Astrocyte (in vitro differentiated cells and primary cell): ENCODE measurements around the gene HOXB7. TPM values are rescaled to one million over a fixed set of nuclear protein-coding genes. Genes with fewer than 3 reads are reported as not detected.

Experiments
- DNase-seq: peaks from one replicate; pipeline ENCODE4 v3.0.0-alpha.2; 2010; ENCODE audit warnings: low read depth
- FAIRE-seq: peaks from 2 replicates; lab custom pipeline; 2011; peaks lifted over from hg19 to GRCh38; lab: Jason Lieb, UNC
- H2AFZ ChIP-seq: 2 replicates; pipeline ENCODE4 v1.6.0; 2012; ENCODE audit warnings: low read depth, low read length, inconsistent platforms
- H3K27ac ChIP-seq: 2 replicates; pipeline ENCODE4 v1.5.1; 2011; ENCODE audit warnings: low read depth, low read length, inconsistent platforms
- H3K27me3 ChIP-seq: 2 replicates; pipeline ENCODE4 v1.6.0; 2011; ENCODE audit warnings: low read length, inconsistent platforms; ENCODE audit not compliant: insufficient read depth
- H3K36me3 ChIP-seq: 2 replicates; pipeline ENCODE4 v1.5.1; 2011; ENCODE audit warnings: low read length, inconsistent platforms; ENCODE audit not compliant: insufficient read depth
- H3K4me1 ChIP-seq: 2 replicates; pipeline ENCODE4 v1.5.1; 2011; ENCODE audit warnings: low read length, inconsistent platforms; ENCODE audit not compliant: insufficient read depth
- H3K4me2 ChIP-seq: 2 replicates; pipeline ENCODE4 v1.6.0; 2012; ENCODE audit warnings: low read length, inconsistent platforms
- H3K4me3 ChIP-seq: 2 replicates; pipeline ENCODE4 v1.5.1; 2011; ENCODE audit warnings: low read depth, mild to moderate bottlenecking, low read length, inconsistent platforms; ENCODE audit not compliant: insufficient read depth
- H3K79me2 ChIP-seq: 2 replicates; pipeline ENCODE4 v1.6.0; 2012; ENCODE audit warnings: mild to moderate bottlenecking, low read length, inconsistent platforms; ENCODE audit not compliant: insufficient read depth
- H3K9ac ChIP-seq: 2 replicates; pipeline ENCODE4 v1.6.0; 2012; ENCODE audit warnings: mild to moderate bottlenecking, low read length, inconsistent platforms
- H3K9me3 ChIP-seq: 2 replicates; pipeline ENCODE4 v1.5.1; 2012; ENCODE audit warnings: low read depth, mild to moderate bottlenecking, low read length, inconsistent platforms; ENCODE audit not compliant: insufficient read depth
- H4K20me1 ChIP-seq: 2 replicates; pipeline ENCODE4 v1.6.0; 2012; ENCODE audit warnings: low read length, inconsistent platforms; ENCODE audit not compliant: insufficient read depth
- H3K27ac Mint-ChIP-seq: one replicate; pipeline ENCODE4 v1.8.0; 2021; ENCODE audit warnings: mild to moderate bottlenecking, mixed read lengths; ENCODE audit not compliant: unreplicated experiment
- H3K27me3 Mint-ChIP-seq: one replicate; pipeline ENCODE4 v1.8.0; 2021; ENCODE audit warnings: low read depth, mixed read lengths; ENCODE audit not compliant: unreplicated experiment
- H3K36me3 Mint-ChIP-seq: one replicate; pipeline ENCODE4 v1.8.0; 2021; ENCODE audit warnings: low read depth, mixed read lengths; ENCODE audit not compliant: unreplicated experiment
- H3K4me1 Mint-ChIP-seq: one replicate; pipeline ENCODE4 v1.8.0; 2021; ENCODE audit warnings: low read depth, mixed read lengths; ENCODE audit not compliant: unreplicated experiment
- H3K4me3 Mint-ChIP-seq: one replicate; pipeline ENCODE4 v1.8.0; 2021; ENCODE audit warnings: mild to moderate bottlenecking, moderate library complexity, mixed read lengths; ENCODE audit not compliant: unreplicated experiment
- H3K9me3 Mint-ChIP-seq: one replicate; pipeline ENCODE4 v1.8.0; 2021; ENCODE audit warnings: mild to moderate bottlenecking, mixed read lengths; ENCODE audit not compliant: unreplicated experiment
- CTCF ChIP-seq: IDR thresholded peaks from 2 replicates; pipeline ENCODE4 v1.5.1; 2011; ENCODE audit warnings: low read depth, mild to moderate bottlenecking, inconsistent platforms, low read length, moderate library complexity; ENCODE audit not compliant: insufficient read depth
- EZH2 ChIP-seq: IDR thresholded peaks from 2 replicates; pipeline ENCODE4 v1.6.1; 2012; ENCODE audit warnings: mild to moderate bottlenecking, low read length, inconsistent platforms; ENCODE audit not compliant: insufficient read depth
- total RNA-seq: library from RNA; stranded (reverse); gene quantifications from 2 replicates; pipeline ENCODE4 v1.2.1, GENCODE V29; 2021

Gene HOXB7
- total RNA-seq, 1 donor from 2014 or later, result not detected

GRCh38 chr17:48646183-48647102 lies 35.6 kb upstream of the HOXB7 start:
- H3K4me2 ChIP-seq, result no peak overlapping the region
- H3K36me3 ChIP-seq, result no peaks in the 10 kb centered on the region
- H3K9me3 ChIP-seq, result peaks cover 10% of the 10 kb centered on the region
- no peak overlapping the region for H2AFZ ChIP-seq
- no peaks in the 10 kb centered on the region for H4K20me1 ChIP-seq
- no peak for FAIRE-seq
- no peaks in the 10 kb centered on the region for H3K79me2 ChIP-seq
- no peak overlapping the region for H3K27ac Mint-ChIP-seq
- no peak for TF ChIP-seq CTCF
- peak; percentile 85 for TF ChIP-seq EZH2
- H3K4me1 ChIP-seq, result no peaks in the 10 kb centered on the region
- H3K4me3 ChIP-seq, result no peak overlapping the region
- no peak overlapping the region for H3K9ac ChIP-seq
- H3K27ac ChIP-seq, result no peak overlapping the region
- H3K4me3 Mint-ChIP-seq, result no peak overlapping the region
- peaks cover 71% of the 10 kb centered on the region for H3K27me3 ChIP-seq
- peaks cover 13% of the 10 kb centered on the region for H3K9me3 Mint-ChIP-seq
- H3K4me1 Mint-ChIP-seq, result no peaks in the 10 kb centered on the region
- no peak for DNase-seq
- H3K27me3 Mint-ChIP-seq, result peaks cover 82% of the 10 kb centered on the region
- H3K36me3 Mint-ChIP-seq, result peaks cover 2% of the 10 kb centered on the region

GRCh38 chr17:48645639-48646182 lies 34.9 kb upstream of the HOXB7 start:
- no peak overlapping the region for H2AFZ ChIP-seq
- no peak overlapping the region for H3K4me3 ChIP-seq
- Mint-ChIP-seq H3K36me3 (peaks cover 4% of the 10 kb centered on the region), H3K27me3 (peaks cover 88% of the 10 kb centered on the region), H3K27ac (no peak overlapping the region), H3K9me3 (peaks cover 15% of the 10 kb centered on the region), H3K4me3 (no peak overlapping the region), H3K4me1 (no peaks in the 10 kb centered on the region)
- H3K36me3 ChIP-seq, result no peaks in the 10 kb centered on the region
- H3K9ac ChIP-seq, result no peak overlapping the region
- H3K27ac ChIP-seq, result no peak overlapping the region
- TF ChIP-seq CTCF, result no peak
- TF ChIP-seq EZH2, result no peak
- no peak for FAIRE-seq
- H3K79me2 ChIP-seq, result no peaks in the 10 kb centered on the region
- H3K27me3 ChIP-seq, result peaks cover 78% of the 10 kb centered on the region
- H3K4me1 ChIP-seq, result no peaks in the 10 kb centered on the region
- no peak overlapping the region for H3K4me2 ChIP-seq
- no peaks in the 10 kb centered on the region for H4K20me1 ChIP-seq
- no peak for DNase-seq
- peaks cover 10% of the 10 kb centered on the region for H3K9me3 ChIP-seq
